Prostate gland (tissue), 2 donors: ENCODE data around the gene GABRR1.

Source experiments
- CTCF ChIP-seq, 4 experiments: fragments of 200-600 bp in 2 of 4; fragments of 450-650 bp in 2 of 4; sonication (generic) in 2 of 4; IDR thresholded peaks; 1 replicate in 3 of 4; 2 replicates in 1 of 4; pipeline ENCODE4 v1.5.1; 2016 to 2019; ENCODE audit warnings: antibody characterized with exemption in 4 of 4, mild to moderate bottlenecking in 2 of 4, moderate library complexity in 2 of 4
- POLR2A ChIP-seq: fragments of 450-650 bp; IDR thresholded peaks from one replicate; pipeline ENCODE4 v1.6.1; 2016; ENCODE audit warnings: antibody characterized with exemption, mild to moderate bottlenecking
- POLR2AphosphoS5 ChIP-seq: sonication (generic); formaldehyde crosslinking; IDR thresholded peaks from one replicate; pipeline ENCODE4 v1.6.1; 2017; ENCODE audit warnings: antibody characterized with exemption

DNA sequence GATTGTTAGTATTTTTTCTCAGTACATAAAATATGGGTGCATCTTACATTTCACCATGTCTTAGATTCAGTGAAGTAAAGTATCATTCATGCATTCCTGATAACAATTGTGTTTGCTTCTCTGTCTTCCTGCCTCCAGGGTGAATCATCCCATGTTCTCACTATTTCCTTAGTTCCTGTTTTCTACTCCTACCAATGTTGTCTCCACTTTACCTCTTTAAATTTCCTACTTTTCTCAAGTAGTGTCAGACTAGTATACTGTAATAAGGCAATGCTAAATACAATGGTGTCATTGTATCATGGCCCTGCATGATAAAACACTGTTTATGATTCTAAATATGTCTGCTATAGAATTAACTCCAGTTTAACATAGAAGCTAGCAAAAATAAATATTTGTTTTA, 37.4 kb upstream of the GABRR1 start:
- TF ChIP-seq CTCF (IDR thresholded peaks at IDR 0.05) (no peak), POLR2A (no peak), POLR2AphosphoS5 (no peak)
